Measurements from ENCODE around the gene KRT16. TPM values are rescaled to one million over a fixed set of nuclear protein-coding genes. Genes with fewer than 3 reads are reported as not detected.
A peak's percentile ranks its signal among the peaks of the same experiment; 100 is the strongest.

Gene KRT16
- polyA plus RNA-seq, 3 donors: not detected

GRCh38 chr17:41567317-41567716 is 45.2 kb downstream of the KRT16 start:
- Mint-ChIP-seq H3K36me3 (no peaks in the 10 kb centered on the region), H3K9me3 (peaks cover 7 to 19% (median 8%) of the 10 kb centered on the region in 7 donors), H3K27ac (peak overlapping the region in 4 of 7 donors; percentile 44 to 91 (median 84)), H3K27me3 (ENCODE audit: low read depth in 3 of 3) (peaks cover 5 to 25% (median 8%) of the 10 kb centered on the region in 3 donors), H3K4me1 (no peaks in the 10 kb centered on the region), H3K4me3 (no peak overlapping the region)
- intact Hi-C loops (cut with micrococcal nuclease): no loop called here
- H3K4me2 ChIP-seq (replicated peaks; ENCODE audit: extremely low read depth, low read length, poor library complexity, severe bottlenecking): no peak overlapping the region
- no peak for TF ChIP-seq CTCF (IDR thresholded peaks at IDR 0.05)
- no peaks in the 10 kb centered on the region for H4K20me1 ChIP-seq (ENCODE audit: insufficient read depth, low read length)
- peaks cover 9% of the 10 kb centered on the region in 2 donors for H3K9me3 ChIP-seq (replicated peaks in 1 of 2; ENCODE audit: control insufficient read depth in 1 of 2, insufficient read depth in 1 of 2, low read length in 2 of 2)
- no peak overlapping the region for H3K4me3 ChIP-seq (replicated peaks in 1 of 3; ENCODE audit: low read depth in 2 of 3, low read length in 3 of 3)
- H3K79me2 ChIP-seq (ENCODE audit: insufficient read depth, low read length): no peaks in the 10 kb centered on the region
- no peaks in the 10 kb centered on the region for H3K27me3 ChIP-seq (ENCODE audit: control insufficient read depth in 2 of 2, insufficient read depth in 2 of 2, low read length in 2 of 2)
- H3K9ac ChIP-seq (ENCODE audit: insufficient read depth, low read length, poor library complexity, severe bottlenecking): no peak overlapping the region
- H3K27ac ChIP-seq (ENCODE audit: low read depth in 1 of 2, low read length in 2 of 2): peak overlapping the region; percentile 13 to 29
- DNase-seq: peak in 1 of 3 donors; percentile 8
- no peaks in the 10 kb centered on the region for H3K36me3 ChIP-seq (replicated peaks in 1 of 2; ENCODE audit: control insufficient read depth in 1 of 2, insufficient read depth in 2 of 2, low read length in 2 of 2)
- H2AFZ ChIP-seq (ENCODE audit: insufficient read depth, low read depth, low read length, poor library complexity, severe bottlenecking): no peak overlapping the region
- WGBS (ENCODE audit: insufficient coverage): 21% methylated on average over 6 of the region's 6 CpGs
- H3K4me1 ChIP-seq (ENCODE audit: control insufficient read depth in 1 of 2, insufficient read depth in 2 of 2, low read length in 2 of 2): no peaks in the 10 kb centered on the region

- H3K4me3 Mint-ChIP-seq: no peak overlapping the region
- Histone ChIP-seq H3K9me3 (replicated peaks in 1 of 2; ENCODE audit: control insufficient read depth in 1 of 2, insufficient read depth in 1 of 2, low read length in 2 of 2) (peaks cover 9% of the 10 kb centered on the region in 2 donors), H2AFZ (ENCODE audit: insufficient read depth, low read depth, low read length, poor library complexity, severe bottlenecking) (no peak overlapping the region), H3K27ac (ENCODE audit: low read depth in 1 of 2, low read length in 2 of 2) (no peak overlapping the region), H3K9ac (ENCODE audit: insufficient read depth, low read length, poor library complexity, severe bottlenecking) (no peak overlapping the region), H3K4me3 (replicated peaks in 1 of 3; ENCODE audit: low read depth in 2 of 3, low read length in 3 of 3) (no peak overlapping the region), H4K20me1 (ENCODE audit: insufficient read depth, low read length) (no peaks in the 10 kb centered on the region), H3K27me3 (ENCODE audit: control insufficient read depth in 2 of 2, insufficient read depth in 2 of 2, low read length in 2 of 2) (no peaks in the 10 kb centered on the region), H3K4me2 (replicated peaks; ENCODE audit: extremely low read depth, low read length, poor library complexity, severe bottlenecking) (no peak overlapping the region), H3K36me3 (replicated peaks in 1 of 2; ENCODE audit: control insufficient read depth in 1 of 2, insufficient read depth in 2 of 2, low read length in 2 of 2) (no peaks in the 10 kb centered on the region), H3K4me1 (ENCODE audit: control insufficient read depth in 1 of 2, insufficient read depth in 2 of 2, low read length in 2 of 2) (no peaks in the 10 kb centered on the region), H3K79me2 (ENCODE audit: insufficient read depth, low read length) (no peaks in the 10 kb centered on the region)
- H3K27me3 Mint-ChIP-seq (ENCODE audit: low read depth in 3 of 3): peaks cover 9 to 20% (median 14%) of the 10 kb centered on the region in 3 donors
- no peak overlapping the region for H3K27ac Mint-ChIP-seq
- intact Hi-C loops (cut with micrococcal nuclease): no loop called here
- no peaks in the 10 kb centered on the region for H3K36me3 Mint-ChIP-seq
- no peak for TF ChIP-seq CTCF (IDR thresholded peaks at IDR 0.05)
- peaks cover 7 to 19% (median 8%) of the 10 kb centered on the region in 7 donors for H3K9me3 Mint-ChIP-seq
- no peak for DNase-seq
- no peaks in the 10 kb centered on the region for H3K4me1 Mint-ChIP-seq
Measured at GRCh38 chr17:41565338-41565737, 47.2 kb downstream of the KRT16 start.

Data from CD14-positive monocyte (primary cell).